ENCODE measurements around the gene XCL1.

The XCL1 gene

GRCh38 chr1:168551688-168552087, 24.7 kb upstream of the XCL1 start:
- no peak overlapping the region for H3K4me3 ChIP-seq (ENCODE audit: low read depth, low read length)
- no peak for TF ChIP-seq CTCF (IDR thresholded peaks at IDR 0.05; ENCODE audit: low read depth, low read length)

- TF ChIP-seq CTCF (IDR thresholded peaks at IDR 0.05; ENCODE audit: low read depth, low read length): no peak
- H3K4me3 ChIP-seq (ENCODE audit: low read depth, low read length): no peak overlapping the region
Measured at GRCh38 chr1:168552961-168553360, 23.4 kb upstream of the XCL1 start.

- TF ChIP-seq CTCF (IDR thresholded peaks at IDR 0.05; ENCODE audit: low read depth, low read length): no peak
- H3K4me3 ChIP-seq (ENCODE audit: low read depth, low read length): no peak overlapping the region
Measured at GRCh38 chr1:168553680-168554553, 22.5 kb upstream of the XCL1 start.

- H3K4me3 ChIP-seq (ENCODE audit: low read depth, low read length): no peak overlapping the region
- no peak for TF ChIP-seq CTCF (IDR thresholded peaks at IDR 0.05; ENCODE audit: low read depth, low read length)
Measured at GRCh38 chr1:168554603-168555483, 21.6 kb upstream of the XCL1 start.

- no peak for TF ChIP-seq CTCF (IDR thresholded peaks at IDR 0.05; ENCODE audit: low read depth, low read length)
Measured at GRCh38 chr1:168555508-168556046, 20.8 kb upstream of the XCL1 start.

GRCh38 chr1:168556647-168557046, 19.8 kb upstream of the XCL1 start:
- no peak for TF ChIP-seq CTCF (IDR thresholded peaks at IDR 0.05; ENCODE audit: low read depth, low read length)

More at GRCh38 chr1:168555508-168556046, 20.8 kb upstream of the XCL1 start:
- no peak overlapping the region for H3K4me3 ChIP-seq (ENCODE audit: low read depth, low read length)

More at GRCh38 chr1:168556647-168557046, 19.8 kb upstream of the XCL1 start:
- no peak overlapping the region for H3K4me3 ChIP-seq (ENCODE audit: low read depth, low read length)

Data from WI38 (cell line).